GM12878 (cell line): ENCODE measurements around the gene VAV2. TPM values are rescaled to one million over a fixed set of nuclear protein-coding genes. Genes with fewer than 3 reads are reported as not detected.

ENCODE experiments used
- ATAC-seq: fragments of 200-7000 bp; cut with Tn5 transposase; 3 replicates; pipeline ENCODE4 v1.9.1; 2020; ENCODE audit warnings: mild to moderate bottlenecking, moderate library complexity
- BruUV-seq: library from RNA; stranded (reverse); fragments of 400-500 nt; replicated peaks from 2 replicates; lab custom pipeline; 2021; lab: Mats Ljungman, UMichigan
- CTCF ChIA-PET: fragments of 300-600 bp; sonication (Branson Sonifier 250); formaldehyde crosslinking; extraction: SDS; loops from one replicate; lab custom pipeline; 2021; ENCODE audit warnings: inconsistent platforms; lab: Yijun Ruan, JAX
- POLR2A ChIA-PET: fragments of 350-600 bp; formaldehyde crosslinking; extraction: SDS; loops from one replicate; lab custom pipeline; 2021; ENCODE audit warnings: inconsistent platforms; lab: Charles Lee
- RAD21 ChIA-PET: fragments of 300-600 bp; sonication (Branson Sonifier 250); formaldehyde crosslinking; loops from one replicate; lab custom pipeline; 2023; ENCODE audit warnings: antibody characterized with exemption; ENCODE audit not compliant: unreplicated experiment; lab: Charles Lee
- SMC1A ChIA-PET: fragments of 300-600 bp; sonication (Branson Sonifier 250); formaldehyde crosslinking; loops from one replicate; lab custom pipeline; 2023; ENCODE audit not compliant: unreplicated experiment, uncharacterized antibody; lab: Charles Lee
- DNase-seq: peaks from one replicate; pipeline ENCODE4 v3.0.0-alpha.2; 2011; ENCODE audit warnings: low read depth, low spot score
- FAIRE-seq: peaks from 3 replicates; lab custom pipeline; 2011; peaks lifted over from hg19 to GRCh38; lab: Jason Lieb, UNC
- H2AFZ ChIP-seq: 2 replicates; pipeline ENCODE4 v1.6.0; 2011; ENCODE audit warnings: low read depth, low read length, control low read depth; ENCODE audit not compliant: control insufficient read depth
- H3K27ac ChIP-seq: 2 replicates; pipeline ENCODE4 v1.5.1; 2011; ENCODE audit warnings: control low read depth; ENCODE audit not compliant: control insufficient read depth, insufficient read depth
- H3K27me3 ChIP-seq, 2 experiments: replicated peaks in 1 of 2; 2 replicates each; pipeline versions ENCODE4 v1.6.0 to v1.6.1; 2011; ENCODE audit warnings: low read length in 1 of 2; ENCODE audit not compliant: control insufficient read depth in 2 of 2, insufficient read depth in 2 of 2
- H3K36me3 ChIP-seq, 2 experiments: 2 replicates each; pipeline ENCODE4 v1.5.1; 2011; ENCODE audit warnings: low read length in 1 of 2; ENCODE audit not compliant: control insufficient read depth in 2 of 2, insufficient read depth in 2 of 2
- H3K4me1 ChIP-seq: 2 replicates; pipeline ENCODE4 v1.6.1; 2011; ENCODE audit warnings: mild to moderate bottlenecking, low read length, moderate library complexity, mixed read lengths; ENCODE audit not compliant: control insufficient read depth, insufficient read depth
- H3K4me2 ChIP-seq: 2 replicates; pipeline ENCODE4 v1.6.0; 2011; ENCODE audit warnings: control low read depth; ENCODE audit not compliant: control insufficient read depth, insufficient read depth
- H3K4me3 ChIP-seq: fragments of 200-600 bp; sonication (generic); 2 replicates; pipeline ENCODE4 v1.5.1; 2016
- H3K79me2 ChIP-seq: 2 replicates; pipeline ENCODE4 v1.6.0; 2011; ENCODE audit warnings: low read length; ENCODE audit not compliant: control insufficient read depth, insufficient read depth
- H3K9ac ChIP-seq: 2 replicates; pipeline ENCODE4 v1.8.0; 2011; ENCODE audit warnings: low read length, control low read depth, mixed read lengths; ENCODE audit not compliant: control insufficient read depth, insufficient read depth
- H3K9me3 ChIP-seq: replicated peaks from 3 replicates; pipeline ENCODE4 v1.5.1; 2011; ENCODE audit warnings: mild to moderate bottlenecking, low read length; ENCODE audit not compliant: control insufficient read depth, insufficient read depth
- H4K20me1 ChIP-seq: 2 replicates; pipeline ENCODE4 v1.6.0; 2011; ENCODE audit not compliant: control insufficient read depth, insufficient read depth
- BCLAF1 ChIP-seq: fragments of 450-650 bp; IDR thresholded peaks from 2 replicates; pipeline ENCODE4 v1.6.1; 2017; ENCODE audit warnings: antibody characterized with exemption, mild to moderate bottlenecking, moderate library complexity
- CBX3 ChIP-seq: fragments of 200-600 bp; sonication (generic); IDR thresholded peaks from 2 replicates; pipeline ENCODE4 v1.6.1; 2016; ENCODE audit warnings: low read depth, borderline replicate concordance
- EGR1 ChIP-seq, 2 experiments: IDR thresholded peaks; 1 replicate in 1 of 2; 2 replicates in 1 of 2; pipeline ENCODE4 v1.6.1; 2011 to 2012; ENCODE audit warnings: low read depth in 2 of 2, low read length in 2 of 2, borderline replicate concordance in 1 of 2, mild to moderate bottlenecking in 1 of 2, moderate library complexity in 1 of 2
- ETV6 ChIP-seq, 2 experiments: fragments of 450-650 bp in 1 of 2; IDR thresholded peaks in 1 of 2; conservative IDR thresholded peaks in 1 of 2; 2 replicates each; pipeline ENCODE4 v1.6.1; 2014; ENCODE audit warnings: antibody characterized with exemption in 1 of 2, borderline replicate concordance in 1 of 2, low read depth in 1 of 2, mild to moderate bottlenecking in 1 of 2, moderate library complexity in 1 of 2
- IKZF1 ChIP-seq: fragments of 450-650 bp; conservative IDR thresholded peaks from 2 replicates; pipeline ENCODE4 v1.6.1; 2017; ENCODE audit warnings: antibody characterized with exemption, mild to moderate bottlenecking
- KAT2A ChIP-seq: conservative IDR thresholded peaks from 2 replicates; pipeline ENCODE4 v1.6.1; 2011; ENCODE audit warnings: low read depth, low read length; ENCODE audit not compliant: control insufficient read depth
- KLF5 ChIP-seq: fragments of 450-650 bp; IDR thresholded peaks from 2 replicates; pipeline ENCODE4 v1.6.1; 2014; ENCODE audit warnings: mild to moderate bottlenecking; ENCODE audit not compliant: partially characterized antibody
- NFYA ChIP-seq: IDR thresholded peaks from 2 replicates; pipeline ENCODE4 v1.6.1; 2011; ENCODE audit warnings: low read depth, mild to moderate bottlenecking, low read length, improper control_type of control experiment, borderline replicate concordance
- PRDM15 ChIP-seq: fragments of 450-650 bp; formaldehyde crosslinking; IDR thresholded peaks from 2 replicates; pipeline ENCODE4 v1.4.0; 2020; ENCODE audit warnings: mild to moderate bottlenecking, moderate library complexity
- SIX5 ChIP-seq: IDR thresholded peaks from 2 replicates; pipeline ENCODE4 v1.6.1; 2011; ENCODE audit warnings: mild to moderate bottlenecking, low read depth, low read length, moderate library complexity; ENCODE audit not compliant: severe bottlenecking
- SPI1 ChIP-seq: IDR thresholded peaks from 2 replicates; pipeline ENCODE4 v1.6.1; 2011; ENCODE audit warnings: low read depth, mild to moderate bottlenecking, low read length, moderate library complexity, borderline replicate concordance; ENCODE audit not compliant: insufficient read depth
- WRNIP1 ChIP-seq: IDR thresholded peaks from 2 replicates; pipeline ENCODE4 v1.6.1; 2011; ENCODE audit warnings: low read depth, low read length, improper control_type of control experiment, borderline replicate concordance
- WGBS: methylation state at CpG from one replicate; pipeline ENCODE4 v1.1.6; 2016; ENCODE audit warnings: low lambda C conversion rate; ENCODE audit not compliant: insufficient replicate concordance, insufficient coverage; ENCODE audit errors: missing lambda C conversion rate; 5-methylcytosine and 5-hydroxymethylcytosine counted together
- in situ Hi-C: fragments of 300-500 bp; cut with MboI; formaldehyde crosslinking; loops from 9 replicates; pipeline ENCODE4 v1.14.3; 2018; ENCODE audit warnings: mixed read lengths
- intact Hi-C: fragments of 100-400 bp; cut with micrococcal nuclease; formaldehyde crosslinking; loops from one replicate; pipeline ENCODE4 v1.14.2; 2022; ENCODE audit not compliant: unreplicated experiment
- polyA plus RNA-seq, 11 experiments: library from polyadenylated mRNA; depleted of rRNA in 4 of 11; unstranded in 6 of 11; stranded (reverse) in 5 of 11; fragments of >200 nt; fragmentation: Nextera tagmentation in 4 of 11; fragmentation: Illumina TruSeq in 1 of 11; extraction: Ambion mirVana in 4 of 11; extraction: Trizol in 1 of 11; gene quantifications; 1 replicate in 1 of 11; 2 replicates in 10 of 11; pipeline versions ENCODE4 v1.2.1 to v1.2.3, GENCODE V29; 2011 to 2016; ENCODE audit warnings: inconsistent platforms in 2 of 11, missing spikeins in 2 of 11, low read depth in 1 of 11
- total RNA-seq, 4 experiments: library from RNA; depleted of rRNA in 3 of 4; stranded (reverse); fragments of >200 nt in 3 of 4; fragmentation: Illumina TruSeq in 1 of 4; extraction: Trizol in 1 of 4; gene quantifications; 2 replicates each; pipeline versions ENCODE4 v1.2.1 to v1.2.3, GENCODE V29; 2013 to 2021

Gene VAV2
- total and polyA plus RNA-seq, 10 of the 15 experiments (the other 5 are each of a cell fraction or from before 2014, with no cell fraction given): 0.13 to 43.9 (median 16.9) TPM

- no TSS peak for BruUV-seq
- Histone ChIP-seq H3K9ac (no peak overlapping the region), H2AFZ (no peak overlapping the region), H3K4me3 (no peak overlapping the region), H4K20me1 (no peaks in the 10 kb centered on the region), H3K27me3 (no peaks in the 10 kb centered on the region; a peak in 1 of 4 replicates), H3K4me2 (no peak overlapping the region), H3K4me1 (no peaks in the 10 kb centered on the region), H3K27ac (no peak overlapping the region), H3K9me3 (no peaks in the 10 kb centered on the region), H3K79me2 (no peaks in the 10 kb centered on the region), H3K36me3 (no peaks in the 10 kb centered on the region; a peak in 1 of 4 replicates)
- intact Hi-C loops (no loop called here), in situ Hi-C loops (no loop called here)
- CTCF ChIA-PET: interaction anchor here (1.3 kb wide), 2 partner anchors 9 to 256 kb away, joined by 5 read pairs; no protein-coding TSS in a partner anchor
- ATAC-seq: no peak
- 25% methylated on average over 11 of the region's 15 CpGs for WGBS
- FAIRE-seq: no peak
- POLR2A ChIA-PET: interaction anchor here (0.5 kb wide), 1 partner anchor 165 kb away, joined by 6 read pairs; no protein-coding TSS in a partner anchor
- SMC1A ChIA-PET: interaction anchor here (1.9 kb wide), 1 partner anchor 257 kb away, joined by 8 read pairs; no protein-coding TSS in a partner anchor
- RAD21 ChIA-PET: no interaction called here
- DNase-seq: no peak
- TF ChIP-seq NFYA (no peak), KLF5 (no peak), SIX5 (no peak), CBX3 (no peak), WRNIP1 (no peak), IKZF1 (no peak), BCLAF1 (no peak), PRDM15 (CRISPR knock-in tag) (no peak), ETV6 (conservative IDR thresholded peaks at IDR 0.05 in 1 of 2, IDR thresholded peaks at IDR 0.05 in 1 of 2; ENCODE audit: borderline replicate concordance in 1 of 2, low read depth in 1 of 2) (no peak), EGR1 (IDR thresholded peaks at IDR 0.05; ENCODE audit: borderline replicate concordance in 1 of 2, low read depth in 2 of 2, low read length in 2 of 2) (no peak), SPI1 (no peak), KAT2A (no peak)
These were observed 254.9 kb downstream of the VAV2 start for GRCh38 chr9:133737071-133737773.
